ENCODE measurements around the gene PCARE. TPM values are rescaled to one million over a fixed set of nuclear protein-coding genes. Genes with fewer than 3 reads are reported as not detected.

The PCARE gene
- total RNA-seq, 1 donor from 2014 or later, result not detected

DNA sequence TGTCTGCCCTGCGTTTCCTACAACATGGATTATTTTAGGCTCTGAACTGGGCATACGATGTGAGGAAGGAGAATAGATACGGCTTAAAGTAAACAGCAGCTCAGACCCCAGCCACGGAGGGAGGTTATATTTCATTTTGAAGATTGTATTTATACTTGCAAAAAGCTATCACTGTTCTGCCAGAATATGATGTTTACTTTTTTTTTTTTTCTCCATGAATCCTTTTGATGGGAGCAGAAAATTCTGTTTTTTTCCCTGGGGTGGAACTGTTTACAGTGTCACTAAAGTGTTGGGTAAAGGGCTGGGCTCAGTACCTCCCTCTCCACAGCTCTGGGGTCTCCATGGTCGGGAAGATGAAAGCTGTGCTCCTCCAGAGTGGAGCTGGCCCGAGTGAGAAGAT is 13.1 kb downstream of the PCARE start:
- H3K4me1 Mint-ChIP-seq, result peaks cover 38% of the 10 kb centered on the region

DNA sequence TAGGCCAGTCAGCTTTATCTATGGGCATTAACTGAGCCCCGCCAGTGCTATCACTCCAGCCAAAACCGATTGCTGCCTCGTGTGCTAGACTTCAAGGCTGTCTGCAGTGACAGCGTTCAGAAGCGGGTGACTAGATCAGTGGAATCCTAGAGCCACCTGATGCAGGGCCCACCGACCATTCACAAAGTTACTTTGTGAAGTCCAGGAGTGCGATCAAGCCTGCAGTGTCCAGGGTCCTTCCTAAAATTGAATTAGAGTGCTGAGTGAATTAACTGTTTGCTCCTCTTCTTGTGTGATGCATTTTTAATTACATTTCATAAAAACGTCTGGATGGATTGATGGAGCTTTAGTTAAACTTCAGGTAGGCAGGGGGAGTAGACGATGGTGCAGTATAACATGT is 13.9 kb downstream of the PCARE start:
- Mint-ChIP-seq H3K36me3 (ENCODE audit: low read depth) (no peaks in the 10 kb centered on the region), H3K27ac (ENCODE audit: unreplicated experiment) (no peak overlapping the region), H3K4me3 (no peak overlapping the region), H3K9me3 (no peaks in the 10 kb centered on the region), H3K27me3 (ENCODE audit: low read depth) (no peaks in the 10 kb centered on the region), H3K4me1 (peaks cover 38% of the 10 kb centered on the region)
- TF ChIP-seq, protein P1, sequence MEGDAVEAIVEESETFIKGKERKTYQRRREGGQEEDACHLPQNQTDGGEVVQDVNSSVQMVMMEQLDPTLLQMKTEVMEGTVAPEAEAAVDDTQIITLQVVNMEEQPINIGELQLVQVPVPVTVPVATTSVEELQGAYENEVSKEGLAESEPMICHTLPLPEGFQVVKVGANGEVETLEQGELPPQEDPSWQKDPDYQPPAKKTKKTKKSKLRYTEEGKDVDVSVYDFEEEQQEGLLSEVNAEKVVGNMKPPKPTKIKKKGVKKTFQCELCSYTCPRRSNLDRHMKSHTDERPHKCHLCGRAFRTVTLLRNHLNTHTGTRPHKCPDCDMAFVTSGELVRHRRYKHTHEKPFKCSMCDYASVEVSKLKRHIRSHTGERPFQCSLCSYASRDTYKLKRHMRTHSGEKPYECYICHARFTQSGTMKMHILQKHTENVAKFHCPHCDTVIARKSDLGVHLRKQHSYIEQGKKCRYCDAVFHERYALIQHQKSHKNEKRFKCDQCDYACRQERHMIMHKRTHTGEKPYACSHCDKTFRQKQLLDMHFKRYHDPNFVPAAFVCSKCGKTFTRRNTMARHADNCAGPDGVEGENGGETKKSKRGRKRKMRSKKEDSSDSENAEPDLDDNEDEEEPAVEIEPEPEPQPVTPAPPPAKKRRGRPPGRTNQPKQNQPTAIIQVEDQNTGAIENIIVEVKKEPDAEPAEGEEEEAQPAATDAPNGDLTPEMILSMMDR (conservative IDR thresholded peaks at IDR 0.05), result no peak
- DNase-seq (ENCODE audit: low read depth, low spot score), result no peak

More for the DNA sequence above, 13.1 kb downstream of the PCARE start:
- Mint-ChIP-seq H3K27ac (ENCODE audit: unreplicated experiment) (no peak overlapping the region), H3K36me3 (ENCODE audit: low read depth) (no peaks in the 10 kb centered on the region), H3K27me3 (ENCODE audit: low read depth) (no peaks in the 10 kb centered on the region), H3K4me3 (no peak overlapping the region), H3K9me3 (no peaks in the 10 kb centered on the region)
- DNase-seq (ENCODE audit: low read depth, low spot score), result no peak
- TF ChIP-seq, protein P1 (conservative IDR thresholded peaks at IDR 0.05), result no peak

DNA sequence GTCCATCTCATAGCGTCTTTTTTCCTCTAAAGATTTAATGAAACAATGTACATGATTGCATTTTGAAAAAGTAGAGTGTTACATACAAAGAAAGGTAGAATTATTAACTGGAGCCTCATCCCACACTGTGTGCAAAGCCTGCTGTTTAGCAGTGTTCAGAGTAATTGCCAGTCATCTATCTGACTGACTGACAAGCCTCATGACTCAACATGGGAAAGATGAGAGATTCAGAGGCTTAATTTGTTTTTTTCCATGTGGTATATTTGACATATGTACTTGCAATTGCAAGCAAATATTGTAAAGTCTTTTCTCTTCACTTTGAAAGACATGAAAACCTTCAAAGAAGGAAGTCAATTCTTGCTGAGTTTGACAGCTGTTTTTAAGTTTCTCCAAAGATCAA is 14.7 kb downstream of the PCARE start:
- DNase-seq (ENCODE audit: low read depth, low spot score), result no peak
- TF ChIP-seq, protein P1 (conservative IDR thresholded peaks at IDR 0.05), result no peak
- H3K9me3 Mint-ChIP-seq, result no peaks in the 10 kb centered on the region
- peaks cover 32% of the 10 kb centered on the region for H3K4me1 Mint-ChIP-seq
- no peak overlapping the region for H3K4me3 Mint-ChIP-seq
- no peaks in the 10 kb centered on the region for H3K27me3 Mint-ChIP-seq (ENCODE audit: low read depth)
- no peaks in the 10 kb centered on the region for H3K36me3 Mint-ChIP-seq (ENCODE audit: low read depth)
- H3K27ac Mint-ChIP-seq (ENCODE audit: unreplicated experiment), result no peak overlapping the region

DNA sequence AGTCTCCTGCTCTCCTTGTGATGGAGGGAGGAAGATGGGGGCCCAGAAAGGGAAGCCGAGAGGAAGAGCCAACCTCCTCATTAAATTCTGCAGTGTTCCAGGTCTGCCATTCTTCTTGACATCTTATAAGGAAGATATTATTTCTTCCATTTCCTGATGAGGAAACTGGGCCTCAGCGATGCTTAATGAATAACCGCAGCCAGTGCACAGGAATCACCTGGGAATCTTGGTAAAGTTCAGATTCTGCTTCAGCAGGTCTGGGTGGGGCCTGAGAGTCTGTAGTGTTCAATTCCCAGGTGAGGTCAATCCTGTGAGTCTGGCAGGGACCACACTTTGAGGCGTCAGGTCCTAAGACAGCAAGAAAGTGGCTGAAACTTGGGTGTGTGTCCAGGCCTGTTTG is 17.3 kb downstream of the PCARE start:
- H3K9me3 Mint-ChIP-seq, result no peaks in the 10 kb centered on the region
- H3K36me3 Mint-ChIP-seq (ENCODE audit: low read depth), result no peaks in the 10 kb centered on the region
- H3K4me1 Mint-ChIP-seq, result peaks cover 25% of the 10 kb centered on the region
- H3K27ac Mint-ChIP-seq (ENCODE audit: unreplicated experiment), result no peak overlapping the region
- no peaks in the 10 kb centered on the region for H3K27me3 Mint-ChIP-seq (ENCODE audit: low read depth)
- H3K4me3 Mint-ChIP-seq, result no peak overlapping the region
- TF ChIP-seq, protein P1 (conservative IDR thresholded peaks at IDR 0.05), result no peak
- no peak for DNase-seq (ENCODE audit: low read depth, low spot score)

DNA sequence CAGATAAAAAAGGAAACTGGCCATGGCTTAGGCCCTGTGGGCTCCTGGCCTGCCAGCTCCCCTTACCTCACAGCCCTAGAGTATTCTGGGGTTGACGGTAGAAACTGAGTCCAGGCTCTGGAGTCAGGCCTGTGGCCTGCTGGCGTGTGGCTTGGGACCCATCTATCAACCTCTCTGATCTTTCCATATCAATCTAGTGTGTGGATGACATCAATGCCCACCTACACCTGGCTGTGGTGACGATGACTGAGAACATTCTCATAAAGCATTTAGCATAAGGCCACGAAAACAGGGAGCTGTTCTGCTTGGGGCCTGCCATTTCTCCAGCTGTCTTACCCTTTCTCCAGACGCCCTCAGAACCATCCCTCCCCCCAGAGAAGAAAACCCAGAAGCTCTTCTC is 17.9 kb downstream of the PCARE start:
- Mint-ChIP-seq H3K9me3 (no peaks in the 10 kb centered on the region), H3K4me3 (no peak overlapping the region), H3K36me3 (ENCODE audit: low read depth) (no peaks in the 10 kb centered on the region), H3K27ac (ENCODE audit: unreplicated experiment) (no peak overlapping the region), H3K4me1 (peaks cover 22% of the 10 kb centered on the region), H3K27me3 (ENCODE audit: low read depth) (no peaks in the 10 kb centered on the region)
- no peak for DNase-seq (ENCODE audit: low read depth, low spot score)
- TF ChIP-seq, protein P1 (conservative IDR thresholded peaks at IDR 0.05), result no peak

DNA sequence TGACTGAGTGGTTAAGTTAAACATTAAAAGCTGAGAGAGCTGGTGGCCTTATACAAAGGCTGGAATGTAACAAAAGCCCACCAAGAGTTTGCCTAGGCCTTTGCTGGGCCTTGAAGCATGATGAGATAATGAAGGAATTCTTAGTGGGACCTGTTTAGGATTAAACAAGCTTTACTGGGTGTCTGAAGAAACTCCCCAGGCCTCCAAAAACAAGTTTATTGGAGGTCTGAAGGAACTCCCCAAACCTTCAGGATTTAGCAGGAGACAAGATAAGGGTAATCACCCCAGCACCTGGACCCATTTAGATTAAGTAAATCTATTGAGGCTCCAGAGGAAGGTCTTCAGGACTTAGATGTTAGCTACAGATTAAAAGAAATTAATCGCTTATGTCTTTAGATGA is 18.7 kb downstream of the PCARE start:
- H3K4me3 Mint-ChIP-seq, result no peak overlapping the region
- no peaks in the 10 kb centered on the region for H3K27me3 Mint-ChIP-seq (ENCODE audit: low read depth)
- peaks cover 16% of the 10 kb centered on the region for H3K4me1 Mint-ChIP-seq
- TF ChIP-seq, protein P1 (conservative IDR thresholded peaks at IDR 0.05), result no peak
- H3K36me3 Mint-ChIP-seq (ENCODE audit: low read depth), result no peaks in the 10 kb centered on the region
- no peak overlapping the region for H3K27ac Mint-ChIP-seq (ENCODE audit: unreplicated experiment)
- no peak for DNase-seq (ENCODE audit: low read depth, low spot score)
- no peaks in the 10 kb centered on the region for H3K9me3 Mint-ChIP-seq

All from neural crest cell (in vitro differentiated cells).